Measurements from ENCODE around the gene TMEM190. TPM values are rescaled to one million over a fixed set of nuclear protein-coding genes. Genes with fewer than 3 reads are reported as not detected.
"Not testable (repeated sequence)": the region's sequence is repeated elsewhere in the genome, so short reads cannot be mapped to it uniquely, and the experiment has no call there.

TMEM190 gene
- total RNA-seq, 2 experiments from 2014 or later, result not detected

DNA sequence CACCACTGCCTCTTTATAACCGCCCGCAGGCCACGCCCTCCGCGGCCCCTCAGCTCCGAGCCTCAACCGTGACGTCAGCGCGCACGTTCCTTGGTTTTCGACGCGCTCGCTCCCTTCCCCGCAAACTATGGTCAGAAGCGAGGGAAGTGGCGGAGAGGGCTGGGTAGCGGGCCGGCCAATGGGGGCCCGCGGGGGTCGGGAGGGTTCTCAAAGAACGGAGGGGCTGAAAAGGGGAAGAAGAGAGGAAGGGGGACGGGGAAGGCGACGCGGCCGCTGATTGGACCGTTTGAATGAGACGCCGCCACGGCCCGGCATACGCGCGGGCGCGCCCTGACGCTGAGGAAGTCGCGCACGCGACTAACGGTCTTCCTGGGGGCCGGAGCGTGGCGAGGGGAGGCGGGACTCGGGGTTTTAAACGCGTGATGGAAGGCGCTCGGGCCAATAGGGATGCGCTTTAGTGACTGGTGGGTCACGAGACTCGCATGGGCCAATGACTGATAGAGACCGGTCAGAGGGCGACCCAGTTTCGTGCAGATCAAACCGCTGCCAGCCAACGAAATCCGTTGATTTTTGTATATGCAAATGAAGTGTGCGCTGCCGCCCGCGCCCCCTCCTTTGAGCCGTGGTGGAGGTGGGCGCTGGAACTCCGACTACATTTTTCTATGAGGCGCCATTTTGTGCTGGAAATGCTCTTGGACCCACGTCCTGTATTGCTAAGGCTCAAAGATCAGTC lies 31.3 kb downstream of the TMEM190 start:
- Mint-ChIP-seq H3K4me3 (peak overlapping the region; percentile 87), H3K4me1 (peaks cover 42% of the 10 kb centered on the region), H3K27me3 (peaks cover 6% of the 10 kb centered on the region), H3K36me3 (ENCODE audit: low read depth) (peaks cover 49% of the 10 kb centered on the region), H3K9me3 (peaks cover 12% of the 10 kb centered on the region), H3K27ac (peak overlapping the region; percentile 99)
- DNase-seq, result peak; percentile 98
- CTCF ChIA-PET, result interaction anchor here (0.9 to 1.6 kb wide), 4 partner anchors 9 to 322 kb away, joined by 3 to 5 read pairs (median 4); partner anchors contain the start of gene KMT5C
- POLR2A ChIA-PET, result interaction anchor here (0.5 to 1.4 kb wide), 9 partner anchors 9 to 191 kb away, joined by 3 to 12 read pairs (median 3); partner anchors contain the start of genes FIZ1, KMT5C and TMEM238

DNA sequence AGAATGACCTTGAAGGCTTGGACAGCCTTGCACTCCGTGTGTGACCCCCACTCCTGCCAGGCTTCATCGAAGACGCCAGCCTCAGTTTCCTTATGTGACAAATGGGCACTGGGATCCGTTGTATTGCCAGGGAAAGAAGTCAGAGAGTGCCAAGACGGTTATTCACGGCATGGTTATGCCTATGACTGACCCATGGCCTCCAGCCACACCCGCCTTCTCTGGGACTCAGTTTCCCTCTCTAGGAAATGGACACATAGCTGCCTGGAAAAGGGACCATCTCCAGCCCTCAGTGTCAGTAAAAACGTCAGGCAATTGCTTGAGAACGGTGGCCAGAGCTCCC lies 31.9 kb downstream of the TMEM190 start:
- CTCF ChIA-PET, result interaction anchor here (0.9 to 1.6 kb wide), 2 partner anchors 9 to 323 kb away, joined by 3 to 4 read pairs; no protein-coding TSS in a partner anchor

DNA sequence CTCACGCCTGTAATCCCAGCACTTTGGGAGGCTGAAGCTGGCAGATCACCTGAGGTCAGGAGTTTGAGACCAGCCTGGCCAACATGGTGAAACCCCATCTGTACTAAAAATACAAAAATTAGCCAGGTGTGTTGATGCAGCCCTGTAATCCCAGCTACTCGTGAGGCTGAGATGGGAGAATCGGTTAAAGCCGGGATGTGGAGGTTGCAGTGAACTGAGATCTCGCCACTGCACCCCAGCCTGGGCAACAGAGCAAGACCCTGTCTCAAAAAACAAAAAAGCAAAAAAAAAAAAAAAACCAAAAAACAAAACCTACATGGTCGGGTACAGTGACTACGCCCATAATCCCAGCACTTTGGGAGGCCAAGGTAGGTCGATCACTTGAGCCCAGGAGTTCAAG lies 32.6 kb downstream of the TMEM190 start:
- not testable (repeated sequence) for DNase-seq, H3K4me3 Mint-ChIP-seq, H3K27me3 Mint-ChIP-seq
- Mint-ChIP-seq H3K36me3 (ENCODE audit: low read depth) (peaks cover 39% of the 10 kb centered on the region), H3K4me1 (peaks cover 31% of the 10 kb centered on the region), H3K9me3 (peaks cover 12% of the 10 kb centered on the region), H3K27ac (peak overlapping the region; percentile 99)
- CTCF ChIA-PET, result interaction anchor here (0.9 to 1.6 kb wide), 3 partner anchors 8 to 324 kb away, joined by 3 to 4 read pairs (median 3); no protein-coding TSS in a partner anchor
- POLR2A ChIA-PET, result interaction anchor here (0.7 kb wide), 1 partner anchor 154 kb away, joined by 3 read pairs; no protein-coding TSS in a partner anchor

More for the DNA sequence above, 31.9 kb downstream of the TMEM190 start:
- Mint-ChIP-seq H3K4me1 (peaks cover 37% of the 10 kb centered on the region), H3K4me3 (peak overlapping the region; percentile 87), H3K27me3 (peaks cover 6% of the 10 kb centered on the region), H3K9me3 (peaks cover 12% of the 10 kb centered on the region), H3K27ac (peak overlapping the region; percentile 99), H3K36me3 (ENCODE audit: low read depth) (peaks cover 45% of the 10 kb centered on the region)
- POLR2A ChIA-PET, result no interaction called here
- DNase-seq, result no peak

DNA sequence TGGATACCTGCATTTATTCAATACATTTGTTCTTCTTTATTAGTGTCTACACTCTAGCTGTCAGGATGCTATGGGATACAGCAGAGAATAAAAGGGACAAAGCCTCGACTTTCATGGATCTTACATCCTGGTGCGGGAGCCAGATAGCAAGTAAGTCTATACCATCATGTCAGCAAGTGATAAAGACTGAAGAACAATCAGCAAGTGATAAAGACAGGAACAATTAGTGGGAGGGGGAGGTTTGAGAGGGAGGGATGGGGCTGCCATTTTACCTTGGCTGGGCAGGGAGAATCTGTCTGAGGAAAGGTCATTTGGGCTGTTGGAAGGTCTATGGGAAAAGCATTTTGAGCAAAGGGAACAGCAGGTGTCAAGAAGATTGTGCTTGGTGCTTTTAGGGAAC lies 33.5 kb downstream of the TMEM190 start:
- POLR2A ChIA-PET, result no interaction called here
- peaks cover 35% of the 10 kb centered on the region for H3K36me3 Mint-ChIP-seq (ENCODE audit: low read depth)
- H3K4me1 Mint-ChIP-seq, result peaks cover 31% of the 10 kb centered on the region
- peaks cover 12% of the 10 kb centered on the region for H3K9me3 Mint-ChIP-seq
- DNase-seq, result no peak
- no peak overlapping the region for H3K27ac Mint-ChIP-seq
- CTCF ChIA-PET, result no interaction called here
- H3K4me3 Mint-ChIP-seq, result no peak overlapping the region
- peaks cover 8% of the 10 kb centered on the region for H3K27me3 Mint-ChIP-seq

DNA sequence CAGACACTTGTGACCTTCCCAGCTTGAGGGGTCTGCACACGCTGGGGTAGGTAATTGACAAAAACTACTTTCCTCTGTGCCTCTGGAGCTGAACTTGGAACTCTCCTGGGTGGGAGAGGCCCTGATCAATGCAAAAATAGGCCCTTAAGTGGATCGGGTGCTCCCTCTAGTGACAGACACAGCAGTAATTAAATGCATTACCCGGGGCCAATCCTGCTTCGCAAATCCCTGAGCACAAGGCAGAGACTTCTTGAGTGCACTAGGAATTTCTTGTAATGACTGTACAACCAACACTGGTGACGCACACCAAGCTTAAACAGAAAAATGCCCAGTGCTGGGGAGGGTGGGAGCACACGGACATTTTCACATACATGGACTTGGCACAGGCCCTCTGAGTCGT lies 41.6 kb downstream of the TMEM190 start:
- Mint-ChIP-seq H3K4me1 (peaks cover 24% of the 10 kb centered on the region), H3K4me3 (no peak overlapping the region), H3K27ac (no peak overlapping the region), H3K27me3 (peaks cover 4% of the 10 kb centered on the region), H3K36me3 (ENCODE audit: low read depth) (no peaks in the 10 kb centered on the region), H3K9me3 (no peaks in the 10 kb centered on the region)
- peak; percentile 72 for DNase-seq
- ChIA-PET CTCF (interaction anchor here (0.5 to 1.7 kb wide), 7 partner anchors 9 to 127 kb away, joined by 3 to 5 read pairs (median 4); no protein-coding TSS in a partner anchor), POLR2A (no interaction called here)

DNA sequence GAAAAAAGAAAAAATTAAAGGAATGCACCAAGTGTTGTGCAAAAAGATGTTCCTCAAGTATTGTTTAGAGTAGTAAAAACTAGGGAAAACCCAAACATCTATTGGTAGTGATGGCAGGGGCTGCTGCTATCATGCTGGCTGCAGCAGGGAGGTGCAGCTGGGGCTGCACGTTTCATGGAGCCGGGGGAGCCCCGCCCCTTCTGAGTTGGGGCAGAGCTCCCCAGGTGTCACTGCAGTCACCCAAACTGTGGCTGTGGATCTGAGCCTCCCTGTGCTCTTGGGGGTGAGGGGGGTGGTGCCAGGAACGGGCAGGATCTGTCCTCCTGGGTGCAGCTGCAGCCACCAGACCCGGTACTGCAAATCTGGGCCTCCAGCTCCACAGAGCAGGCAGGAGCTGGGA lies 42.5 kb downstream of the TMEM190 start:
- ChIA-PET CTCF (interaction anchor here (0.9 to 1.4 kb wide), 5 partner anchors 17 to 538 kb away, joined by 3 to 4 read pairs (median 4); no protein-coding TSS in a partner anchor), POLR2A (no interaction called here)
- Mint-ChIP-seq H3K4me1 (peaks cover 24% of the 10 kb centered on the region), H3K4me3 (no peak overlapping the region), H3K36me3 (ENCODE audit: low read depth) (no peaks in the 10 kb centered on the region), H3K9me3 (no peaks in the 10 kb centered on the region), H3K27ac (no peak overlapping the region), H3K27me3 (peaks cover 7% of the 10 kb centered on the region)
- no peak for DNase-seq

DNA sequence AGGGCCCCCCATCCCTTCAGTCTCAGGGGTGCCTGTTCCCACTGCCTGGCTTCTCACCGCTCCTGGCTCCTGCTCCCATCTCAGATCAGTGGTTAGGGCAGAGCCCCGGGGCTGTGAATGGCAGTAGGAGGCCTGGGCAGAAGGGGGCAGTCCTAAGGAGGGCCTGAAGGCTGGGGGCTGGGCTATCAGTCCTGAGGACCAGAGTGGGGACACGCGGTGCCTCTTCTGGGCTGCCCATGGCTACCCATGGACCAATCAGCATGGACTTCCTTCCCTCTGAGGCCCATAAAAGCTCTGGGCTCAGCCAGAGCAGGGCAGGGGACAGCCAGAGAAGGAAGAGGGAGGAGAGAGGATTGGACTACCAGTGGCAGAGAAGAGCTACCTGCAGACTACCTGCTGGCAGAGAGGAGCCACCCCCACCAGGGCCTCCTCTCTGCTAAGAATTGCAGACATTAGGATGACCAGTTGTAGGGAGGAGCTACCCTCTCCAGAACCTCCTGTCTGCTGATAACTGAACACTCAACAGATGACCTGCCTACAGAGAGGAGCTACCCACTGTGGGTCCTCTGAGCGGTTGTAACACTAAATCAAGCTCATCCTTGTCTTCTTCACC lies 43.1 kb downstream of the TMEM190 start:
- no peaks in the 10 kb centered on the region for H3K36me3 Mint-ChIP-seq (ENCODE audit: low read depth)
- DNase-seq, result no peak
- peaks cover 5% of the 10 kb centered on the region for H3K27me3 Mint-ChIP-seq
- H3K4me1 Mint-ChIP-seq, result peaks cover 24% of the 10 kb centered on the region
- H3K9me3 Mint-ChIP-seq, result no peaks in the 10 kb centered on the region
- ChIA-PET CTCF (interaction anchor here (0.8 to 1.4 kb wide), 5 partner anchors 9 to 538 kb away, joined by 3 to 4 read pairs (median 3); no protein-coding TSS in a partner anchor), POLR2A (interaction anchor here (0.7 kb wide), 1 partner anchor 181 kb away, joined by 4 read pairs; no protein-coding TSS in a partner anchor)
- no peak overlapping the region for H3K27ac Mint-ChIP-seq
- H3K4me3 Mint-ChIP-seq, result no peak overlapping the region

DNA sequence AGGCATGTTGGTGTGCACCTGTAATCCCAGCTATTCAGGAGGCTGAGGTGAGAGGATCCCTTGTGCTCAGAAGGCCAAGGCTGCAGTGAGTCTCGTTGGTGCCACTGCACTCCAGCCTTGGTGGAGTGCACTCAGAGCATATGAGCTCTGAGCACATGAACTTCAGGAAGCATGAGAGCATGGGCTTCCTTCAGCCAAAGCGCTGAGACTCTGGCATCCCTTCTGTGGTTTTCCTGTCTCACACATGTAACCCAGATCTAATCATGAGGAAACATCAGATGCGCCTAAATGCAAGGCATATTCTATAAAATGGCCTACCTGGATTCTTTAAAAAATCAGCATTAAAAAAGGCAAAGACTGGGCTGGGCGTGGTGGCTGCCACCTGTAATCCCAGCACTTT lies 44.7 kb downstream of the TMEM190 start:
- H3K9me3 Mint-ChIP-seq; H3K27me3 Mint-ChIP-seq; H3K4me3 Mint-ChIP-seq; POLR2A ChIA-PET; H3K36me3 Mint-ChIP-seq (ENCODE audit: low read depth): not testable (repeated sequence)
- CTCF ChIA-PET, result interaction anchor here (1.2 kb wide), 1 partner anchor 221 kb away, joined by 3 read pairs; no protein-coding TSS in a partner anchor
- H3K4me1 Mint-ChIP-seq, result peaks cover 24% of the 10 kb centered on the region
- peak overlapping the region; percentile 51 for H3K27ac Mint-ChIP-seq
- peak; percentile 55 for DNase-seq

DNA sequence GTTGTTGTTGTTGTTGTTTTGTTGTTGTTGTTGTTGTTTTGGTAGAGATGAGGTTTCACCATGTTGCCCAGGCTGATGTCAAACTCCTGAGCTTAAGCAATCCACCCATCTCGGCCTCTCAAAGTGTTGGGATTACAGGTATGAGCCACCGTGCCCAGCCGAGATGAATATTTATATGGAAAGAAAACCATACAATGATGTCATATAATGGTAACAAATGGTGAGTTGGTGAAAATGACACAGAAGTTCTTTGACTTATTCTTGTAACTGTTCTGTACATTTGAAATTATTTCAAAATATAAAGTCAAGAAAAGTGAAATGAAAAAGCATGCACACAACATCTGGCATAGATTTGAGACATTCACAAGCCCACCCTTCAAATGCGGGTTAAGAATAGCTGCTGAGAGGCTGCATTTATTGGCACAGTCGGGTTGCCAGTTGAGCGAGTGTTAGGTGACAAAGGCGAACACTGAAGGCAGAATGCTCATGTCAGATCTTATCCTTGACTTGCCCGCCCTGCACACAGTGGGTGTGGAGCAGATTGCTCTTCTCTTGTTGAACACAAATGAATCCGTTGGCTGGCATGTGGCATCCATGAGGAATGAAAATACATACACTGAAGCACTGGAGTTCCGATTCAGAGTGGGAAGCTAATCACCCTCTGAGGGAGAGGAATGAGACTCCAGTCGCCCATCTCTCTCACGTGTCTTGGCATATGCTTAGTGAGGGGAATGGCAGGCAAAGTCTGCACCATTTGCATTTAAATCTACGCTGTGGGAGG lies 46.8 kb downstream of the TMEM190 start:
- ChIA-PET POLR2A (interaction anchor here (0.6 kb wide), 1 partner anchor 24 kb away, joined by 3 read pairs; no protein-coding TSS in a partner anchor), CTCF (interaction anchor here (0.7 to 0.8 kb wide), 3 partner anchors 32 to 542 kb away, joined by 3 to 4 read pairs (median 3); no protein-coding TSS in a partner anchor)
- Mint-ChIP-seq H3K36me3 (ENCODE audit: low read depth) (no peaks in the 10 kb centered on the region), H3K4me3 (no peak overlapping the region), H3K27me3 (peaks cover 4% of the 10 kb centered on the region), H3K9me3 (no peaks in the 10 kb centered on the region), H3K4me1 (peaks cover 16% of the 10 kb centered on the region), H3K27ac (no peak overlapping the region)
- no peak for DNase-seq

DNA sequence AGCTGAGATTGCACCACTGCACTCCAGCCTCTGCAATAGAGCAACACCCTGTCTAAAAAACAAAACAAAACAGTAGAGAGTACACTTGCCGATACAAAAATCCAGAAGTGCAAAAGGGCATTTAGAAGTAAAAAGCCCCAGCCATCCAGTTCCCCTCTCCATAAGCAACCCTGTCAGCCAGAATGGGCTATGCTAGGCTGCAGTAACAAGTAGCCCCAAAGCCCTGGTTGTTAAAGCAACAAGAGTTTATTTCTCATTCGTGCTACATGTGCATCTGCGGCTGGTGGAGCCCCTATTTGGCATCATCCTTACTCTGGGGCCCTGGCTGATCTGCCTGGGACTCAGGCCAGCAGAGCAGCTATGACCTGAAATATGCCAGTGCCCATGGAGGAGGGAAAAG lies 47.9 kb downstream of the TMEM190 start:
- POLR2A ChIA-PET, result no interaction called here
- Mint-ChIP-seq H3K27ac (no peak overlapping the region), H3K9me3 (no peaks in the 10 kb centered on the region)

DNA sequence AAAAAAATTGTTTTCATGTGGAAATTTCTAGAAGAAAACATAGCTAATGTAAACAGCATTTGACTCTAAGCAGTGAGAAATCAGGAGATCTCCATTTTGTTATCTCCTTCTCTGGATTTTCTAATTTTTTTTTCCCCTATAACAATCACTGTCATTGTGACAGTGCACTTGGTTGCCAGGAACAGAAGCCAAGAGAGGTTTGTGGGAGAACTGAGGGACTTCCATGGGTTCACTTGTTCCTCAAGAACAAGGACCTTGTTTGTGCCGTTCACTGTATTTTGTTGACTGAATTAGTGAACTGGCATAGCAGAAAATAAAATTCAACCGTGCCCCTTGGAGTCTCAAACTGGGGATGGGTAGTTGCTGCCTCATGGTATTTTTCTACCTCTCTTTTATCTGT lies 49.4 kb downstream of the TMEM190 start:
- CTCF ChIA-PET, result no interaction called here
- DNase-seq, result no peak
- H3K9me3 Mint-ChIP-seq, result no peaks in the 10 kb centered on the region
- H3K4me1 Mint-ChIP-seq, result peaks cover 9% of the 10 kb centered on the region
- POLR2A ChIA-PET, result no interaction called here
- peaks cover 4% of the 10 kb centered on the region for H3K27me3 Mint-ChIP-seq
- H3K36me3 Mint-ChIP-seq (ENCODE audit: low read depth), result no peaks in the 10 kb centered on the region
- H3K27ac Mint-ChIP-seq, result no peak overlapping the region
- no peak overlapping the region for H3K4me3 Mint-ChIP-seq

More for the DNA sequence above, 47.9 kb downstream of the TMEM190 start:
- no peaks in the 10 kb centered on the region for H3K36me3 Mint-ChIP-seq (ENCODE audit: low read depth)
- no peak overlapping the region for H3K4me3 Mint-ChIP-seq
- CTCF ChIA-PET, result no interaction called here
- no peak for DNase-seq
- peaks cover 16% of the 10 kb centered on the region for H3K4me1 Mint-ChIP-seq
- peaks cover 4% of the 10 kb centered on the region for H3K27me3 Mint-ChIP-seq

Measured in activated CD4-positive, alpha-beta T cell treated with anti-CD3 and anti-CD28 coated beads, Interleukin-2, amount 10 ng/mL, durations not matched to agents 7 days and 5 days (primary cell).